Hepatocyte (in vitro differentiated cells): ENCODE data around the gene KRI1. TPM values are rescaled to one million over a fixed set of nuclear protein-coding genes. Genes with fewer than 3 reads are reported as not detected.
A peak's percentile ranks its signal among the peaks of the same experiment; 100 is the strongest.

Experiments used
- DNase-seq: peaks from one replicate; pipeline ENCODE4 v3.0.0-alpha.2; 2016; ENCODE audit warnings: low spot score
- H2AFZ ChIP-seq: fragments of 200-600 bp; sonication (generic); 2 replicates; pipeline ENCODE4 v1.6.0; 2016; ENCODE audit warnings: antibody characterized with exemption, mild to moderate bottlenecking
- H3K27ac ChIP-seq: fragments of 200-600 bp; sonication (generic); 2 replicates; pipeline ENCODE4 v1.5.1; 2016; ENCODE audit warnings: mild to moderate bottlenecking
- H3K27me3 ChIP-seq: fragments of 200-600 bp; sonication (generic); 2 replicates; pipeline ENCODE4 v1.6.1; 2016
- H3K36me3 ChIP-seq: fragments of 200-600 bp; sonication (generic); replicated peaks from 2 replicates; pipeline ENCODE4 v1.5.1; 2016; ENCODE audit warnings: low read depth; ENCODE audit not compliant: insufficient read depth
- H3K4me1 ChIP-seq: fragments of 200-600 bp; sonication (generic); 2 replicates; pipeline ENCODE4 v1.5.1; 2016; ENCODE audit warnings: mild to moderate bottlenecking, moderate library complexity; ENCODE audit not compliant: insufficient read depth
- H3K4me2 ChIP-seq: fragments of 200-600 bp; sonication (generic); 2 replicates; pipeline ENCODE4 v1.6.0; 2016
- H3K4me3 ChIP-seq: fragments of 200-600 bp; sonication (generic); 2 replicates; pipeline ENCODE4 v1.5.1; 2016; ENCODE audit warnings: mild to moderate bottlenecking
- H3K79me2 ChIP-seq: fragments of 200-600 bp; sonication (generic); 2 replicates; pipeline ENCODE4 v1.6.0; 2017; ENCODE audit warnings: mild to moderate bottlenecking
- H3K9me2 ChIP-seq: fragments of 200-600 bp; sonication (generic); replicated peaks from 2 replicates; pipeline ENCODE4 v1.6.0; 2017; ENCODE audit warnings: mild to moderate bottlenecking; ENCODE audit not compliant: insufficient read depth
- H3K9me3 ChIP-seq: fragments of 200-600 bp; sonication (generic); 2 replicates; pipeline ENCODE4 v1.5.1; 2016; ENCODE audit warnings: low read depth, mild to moderate bottlenecking
- H4K20me1 ChIP-seq: fragments of 200-600 bp; sonication (generic); 2 replicates; pipeline ENCODE4 v1.6.0; 2016; ENCODE audit warnings: mild to moderate bottlenecking; ENCODE audit not compliant: insufficient read depth, poor library complexity, severe bottlenecking
- CTCF ChIP-seq: fragments of 200-600 bp; sonication (generic); IDR thresholded peaks from 2 replicates; pipeline ENCODE4 v1.5.1; 2016; ENCODE audit warnings: antibody characterized with exemption, mild to moderate bottlenecking; ENCODE audit not compliant: poor library complexity
- EZH2 ChIP-seq: fragments of 200-600 bp; sonication (generic); IDR thresholded peaks from 2 replicates; pipeline ENCODE4 v1.6.1; 2016; ENCODE audit warnings: antibody characterized with exemption, mild to moderate bottlenecking, borderline replicate concordance
- EZH2phosphoT487 ChIP-seq: fragments of 200-600 bp; sonication (generic); IDR thresholded peaks from one replicate; pipeline ENCODE4 v1.6.1; 2018; ENCODE audit warnings: antibody characterized with exemption, mild to moderate bottlenecking, low read depth, moderate library complexity; ENCODE audit not compliant: unreplicated experiment, severe bottlenecking
- WGBS: methylation state at CpG from one replicate; pipeline ENCODE4 v1.1.6; 2016; ENCODE audit warnings: low lambda C conversion rate; ENCODE audit errors: missing lambda C conversion rate; 5-methylcytosine and 5-hydroxymethylcytosine counted together
- polyA plus RNA-seq: library from polyadenylated mRNA; unstranded; fragments of >200 nt; fragmentation: Nextera tagmentation; extraction: Ambion mirVana; gene quantifications from 2 replicates; pipeline ENCODE4 v1.2.1, GENCODE V29; 2016
- total RNA-seq: library from RNA; depleted of rRNA; stranded (reverse); fragments of >200 nt; gene quantifications from 2 replicates; pipeline ENCODE4 v1.2.3, GENCODE V29; 2014

The KRI1 gene
- total and polyA plus RNA-seq, 2 experiments from 2014 or later = 7.8 to 18.3 TPM

- TF ChIP-seq CTCF (no peak), EZH2 (no peak), EZH2phosphoT487 (no peak)
- no peaks in the 10 kb centered on the region for H3K9me3 ChIP-seq
- H3K4me2 ChIP-seq = peak overlapping the region; percentile 95
- peak; percentile 91 for DNase-seq
- H3K4me1 ChIP-seq = peaks cover 8% of the 10 kb centered on the region
- peak overlapping the region; percentile 79 for H3K27ac ChIP-seq
- H3K9me2 ChIP-seq = no peaks in the 10 kb centered on the region
- H4K20me1 ChIP-seq = no peaks in the 10 kb centered on the region
- H3K79me2 ChIP-seq = peaks cover 17% of the 10 kb centered on the region
- peak overlapping the region; percentile 95 for H2AFZ ChIP-seq
- H3K27me3 ChIP-seq = no peaks in the 10 kb centered on the region
- H3K36me3 ChIP-seq = no peaks in the 10 kb centered on the region
- 3% methylated on average over 20 of the region's 76 CpGs for WGBS
- H3K4me3 ChIP-seq = peak overlapping the region; percentile 84
Measured at GRCh38 chr19:10602330-10603083, 36.7 kb upstream of the KRI1 start.

- 28% methylated on average over 7 of the region's 7 CpGs for WGBS
- Histone ChIP-seq H3K4me3 (no peak overlapping the region), H3K9me2 (no peaks in the 10 kb centered on the region), H3K36me3 (no peaks in the 10 kb centered on the region), H3K4me2 (peak overlapping the region; percentile 95), H2AFZ (no peak overlapping the region), H3K4me1 (peaks cover 8% of the 10 kb centered on the region), H3K9me3 (no peaks in the 10 kb centered on the region), H3K27me3 (no peaks in the 10 kb centered on the region), H4K20me1 (no peaks in the 10 kb centered on the region), H3K79me2 (peaks cover 17% of the 10 kb centered on the region), H3K27ac (no peak overlapping the region)
- TF ChIP-seq CTCF (no peak), EZH2 (no peak), EZH2phosphoT487 (no peak)
- DNase-seq = no peak
Measured at GRCh38 chr19:10601999-10602329, 36.2 kb upstream of the KRI1 start.

- Histone ChIP-seq H3K4me3 (no peak overlapping the region), H3K9me3 (no peaks in the 10 kb centered on the region), H3K4me1 (peaks cover 8% of the 10 kb centered on the region), H3K36me3 (no peaks in the 10 kb centered on the region), H3K79me2 (peaks cover 13% of the 10 kb centered on the region), H3K27me3 (no peaks in the 10 kb centered on the region), H4K20me1 (no peaks in the 10 kb centered on the region), H2AFZ (no peak overlapping the region), H3K27ac (no peak overlapping the region), H3K9me2 (no peaks in the 10 kb centered on the region), H3K4me2 (no peak overlapping the region)
- 94% methylated on average over 5 of the region's 5 CpGs for WGBS
- no peak for DNase-seq
- TF ChIP-seq EZH2phosphoT487 (no peak), CTCF (no peak), EZH2 (no peak)
Measured at GRCh38 chr19:10600149-10600548, 34.3 kb upstream of the KRI1 start.
